Panc1 (cell line): ENCODE data around the gene HEXD. TPM values are rescaled to one million over a fixed set of nuclear protein-coding genes. Genes with fewer than 3 reads are reported as not detected.

Experiments
- ATAC-seq: fragments of 200-7000 bp; cut with Tn5 transposase; 2 replicates; pipeline ENCODE4 v1.9.1; 2020; ENCODE audit warnings: mild to moderate bottlenecking, moderate library complexity
- BruUV-seq: library from RNA; stranded (reverse); fragments of 400-500 nt; replicated peaks from 2 replicates; lab custom pipeline; 2021; lab: Mats Ljungman, UMichigan
- CTCF ChIA-PET: fragments of 300-600 bp; sonication (Branson Sonifier 250); formaldehyde crosslinking; loops from one replicate; lab custom pipeline; 2022; ENCODE audit warnings: antibody characterized with exemption; lab: Charles Lee
- POLR2A ChIA-PET: fragments of 300-600 bp; sonication (Branson Sonifier 250); formaldehyde crosslinking; loops from one replicate; lab custom pipeline; 2022; ENCODE audit warnings: antibody characterized with exemption; lab: Charles Lee
- DNase-seq: peaks from one replicate; pipeline ENCODE4 v3.0.0-alpha.2; 2010; ENCODE audit warnings: low read depth, low spot score
- H3K27ac ChIP-seq: 2 replicates; pipeline ENCODE4 v1.5.1; 2011; ENCODE audit warnings: mild to moderate bottlenecking, low read length, inconsistent platforms
- H3K27me3 ChIP-seq: fragments of 200-500 bp; sonication (Bioruptor generic); 2 replicates; pipeline ENCODE4 v1.6.0; 2014; ENCODE audit warnings: low read length, inconsistent platforms; ENCODE audit not compliant: control insufficient read depth, insufficient read depth
- H3K36me3 ChIP-seq: fragments of 200-500 bp; sonication (Bioruptor generic); 2 replicates; pipeline ENCODE4 v1.5.1; 2014; ENCODE audit warnings: inconsistent platforms, mild to moderate bottlenecking, low read length, moderate library complexity; ENCODE audit not compliant: control insufficient read depth, insufficient read depth
- H3K4me1 ChIP-seq: 2 replicates; pipeline ENCODE4 v1.5.1; 2011; ENCODE audit warnings: inconsistent platforms, mild to moderate bottlenecking, low read length, moderate library complexity; ENCODE audit not compliant: control insufficient read depth, insufficient read depth
- H3K4me3 ChIP-seq, 2 experiments: 2 replicates each; pipeline ENCODE4 v1.5.1; 2011 to 2012; ENCODE audit warnings: low read depth in 2 of 2, low read length in 2 of 2, mild to moderate bottlenecking in 2 of 2, inconsistent platforms in 1 of 2, moderate library complexity in 1 of 2
- H3K9me3 ChIP-seq: fragments of 200-500 bp; sonication (Bioruptor generic); 2 replicates; pipeline ENCODE4 v1.5.1; 2014; ENCODE audit warnings: low read depth, mild to moderate bottlenecking, inconsistent platforms, low read length, moderate library complexity; ENCODE audit not compliant: control insufficient read depth, insufficient read depth
- CTCF ChIP-seq: fragments of 450-650 bp; IDR thresholded peaks from 2 replicates; pipeline ENCODE4 v1.5.1; 2017; ENCODE audit warnings: mild to moderate bottlenecking
- POLR2AphosphoS5 ChIP-seq: IDR thresholded peaks from 2 replicates; pipeline ENCODE4 v1.6.1; 2012; ENCODE audit warnings: mild to moderate bottlenecking, low read depth, low read length, moderate library complexity
- REST ChIP-seq, 2 experiments: IDR thresholded peaks; 2 replicates each; pipeline ENCODE4 v1.6.1; 2011 to 2012; ENCODE audit warnings: low read depth in 2 of 2, control low read depth in 1 of 2, low read length in 1 of 2, mild to moderate bottlenecking in 1 of 2, moderate library complexity in 1 of 2; ENCODE audit not compliant: insufficient read depth in 1 of 2
- SIN3A ChIP-seq: IDR thresholded peaks from 2 replicates; pipeline ENCODE4 v1.6.1; 2012; ENCODE audit warnings: low read depth, mild to moderate bottlenecking, low read length, moderate library complexity, borderline replicate concordance; ENCODE audit not compliant: insufficient read depth
- TCF7L2 ChIP-seq: IDR thresholded peaks from 2 replicates; pipeline ENCODE4 v1.6.1; 2011; ENCODE audit warnings: mild to moderate bottlenecking, low read depth, low read length, inconsistent platforms
- in situ Hi-C: cut with HindIII; loops from 2 replicates; pipeline ENCODE4 v1.10.0; 2016; ENCODE audit warnings: low sequenced_read_pairs, low pct_unique_long_range_greater_than_20kb
- intact Hi-C: fragments of 100-400 bp; cut with micrococcal nuclease; formaldehyde crosslinking; loops from one replicate; pipeline ENCODE4 v1.10.0; 2022; ENCODE audit not compliant: unreplicated experiment
- total RNA-seq: library from RNA; stranded (reverse); gene quantifications from one replicate; pipeline ENCODE4 v1.2.1, GENCODE V29; 2021; ENCODE audit not compliant: unreplicated experiment

Gene HEXD
- total RNA-seq, 1 experiment from 2014 or later, result 25.6 TPM

- in situ Hi-C loops, result no loop called here
- ChIA-PET POLR2A (no interaction called here), CTCF (interaction anchor here (0.6 kb wide), 1 partner anchor 9 kb away, joined by 4 read pairs; no protein-coding TSS in a partner anchor)
- Histone ChIP-seq H3K4me3 (no peak overlapping the region), H3K27ac (no peak overlapping the region), H3K27me3 (no peaks in the 10 kb centered on the region), H3K4me1 (peaks cover 10% of the 10 kb centered on the region; the same call in 1 of the 2 replicates), H3K36me3 (no peaks in the 10 kb centered on the region), H3K9me3 (no peaks in the 10 kb centered on the region)
- ATAC-seq, result no peak
- no TSS peak for BruUV-seq
- intact Hi-C loops, result no loop called here
- no peak for DNase-seq
- TF ChIP-seq SIN3A, result no peak
- TF ChIP-seq TCF7L2, result no peak
- no peak for TF ChIP-seq REST (IDR thresholded peaks at IDR 0.05; ENCODE audit: insufficient read depth in 1 of 2, low read depth in 2 of 2, low read length in 1 of 2)
- no peak for TF ChIP-seq CTCF
- no peak for TF ChIP-seq POLR2AphosphoS5
Observed at GRCh38 chr17:82392209-82392920, 25.8 kb upstream of the HEXD start.

GRCh38 chr17:82392941-82393340 lies 25.2 kb upstream of the HEXD start:
- in situ Hi-C loops, result no loop called here
- CTCF ChIA-PET, result no interaction called here
- TF ChIP-seq CTCF, result no peak
- TF ChIP-seq SIN3A, result no peak
- no peak for TF ChIP-seq POLR2AphosphoS5
- no peak for TF ChIP-seq TCF7L2
- TF ChIP-seq REST (IDR thresholded peaks at IDR 0.05; ENCODE audit: insufficient read depth in 1 of 2, low read depth in 2 of 2, low read length in 1 of 2), result no peak
- ATAC-seq, result no peak
- peaks cover 7% of the 10 kb centered on the region; the same call in 1 of the 2 replicates for H3K4me1 ChIP-seq
- no peaks in the 10 kb centered on the region for H3K9me3 ChIP-seq
- no TSS peak for BruUV-seq
- H3K4me3 ChIP-seq, result no peak overlapping the region
- no peaks in the 10 kb centered on the region for H3K36me3 ChIP-seq
- H3K27me3 ChIP-seq, result no peaks in the 10 kb centered on the region
- DNase-seq, result no peak
- no peak overlapping the region for H3K27ac ChIP-seq
- intact Hi-C loops, result no loop called here
- POLR2A ChIA-PET, result no interaction called here
